H1 (cell line): ENCODE measurements around the gene SYNPR. TPM values are rescaled to one million over a fixed set of nuclear protein-coding genes. Genes with fewer than 3 reads are reported as not detected.

Source experiments
- CTCF ChIA-PET: fragments of 300-600 bp; sonication (Branson Sonifier 250); formaldehyde crosslinking; loops from one replicate; lab custom pipeline; 2021; ENCODE audit not compliant: partially characterized antibody; lab: Charles Lee
- POLR2A ChIA-PET: fragments of 300-600 bp; sonication (Branson Sonifier 250); formaldehyde crosslinking; loops from one replicate; lab custom pipeline; 2021; ENCODE audit warnings: inconsistent platforms; ENCODE audit not compliant: partially characterized antibody; lab: Charles Lee
- DNase-seq, 2 experiments: peaks; one replicate each; pipeline versions ENCODE4 v3.0.0 to v3.0.0-alpha.2; 2010 to 2022; ENCODE audit warnings: low spot score in 2 of 2, low read depth in 1 of 2, mixed read lengths in 1 of 2
- FAIRE-seq: peaks from 2 replicates; lab custom pipeline; 2011; peaks lifted over from hg19 to GRCh38; lab: Jason Lieb, UNC
- H2AFZ ChIP-seq: 2 replicates; pipeline ENCODE4 v1.8.1; 2012; ENCODE audit warnings: low read length, inconsistent platforms
- H2AK5ac ChIP-seq: 2 replicates; pipeline ENCODE4 v1.6.1; 2013; ENCODE audit warnings: low read depth, low read length
- H2BK120ac ChIP-seq: replicated peaks from 2 replicates; pipeline ENCODE3; 2013; ENCODE audit warnings: low read depth, low read length, inconsistent platforms
- H2BK12ac ChIP-seq: 2 replicates; pipeline ENCODE4 v1.6.1; 2013; ENCODE audit warnings: low read depth, low read length
- H2BK15ac ChIP-seq: 2 replicates; pipeline ENCODE4 v1.6.1; 2013; ENCODE audit warnings: low read length
- H2BK20ac ChIP-seq: 2 replicates; pipeline ENCODE4 v1.6.1; 2013; ENCODE audit warnings: low read length
- H2BK5ac ChIP-seq: 2 replicates; pipeline ENCODE4 v1.6.1; 2013; ENCODE audit warnings: low read depth, low read length
- H3K14ac ChIP-seq: 2 replicates; pipeline ENCODE4 v1.6.1; 2013; ENCODE audit warnings: inconsistent platforms; ENCODE audit not compliant: insufficient read length
- H3K18ac ChIP-seq: 2 replicates; pipeline ENCODE4 v1.6.1; 2013; ENCODE audit warnings: low read length; ENCODE audit errors: extremely low read depth
- H3K23ac ChIP-seq: 2 replicates; pipeline ENCODE4 v1.6.1; 2013; ENCODE audit warnings: inconsistent platforms; ENCODE audit not compliant: insufficient read length
- H3K23me2 ChIP-seq: 2 replicates; pipeline ENCODE4 v1.6.1; 2013; ENCODE audit warnings: low read depth, low read length
- H3K27ac ChIP-seq: 2 replicates; pipeline ENCODE4 v1.6.1; 2011; ENCODE audit warnings: low read depth, low read length, inconsistent platforms
- H3K27me3 ChIP-seq, 4 experiments: replicated peaks in 1 of 4; 1 replicate in 1 of 4; 2 replicates in 3 of 4; pipeline versions ENCODE4 v1.6.1 to v1.8.1; 2011 to 2013; ENCODE audit warnings: low read length in 3 of 4, mild to moderate bottlenecking in 3 of 4, inconsistent platforms in 2 of 4, mixed read lengths in 2 of 4, moderate library complexity in 1 of 4; ENCODE audit not compliant: control insufficient read depth in 3 of 4, insufficient read depth in 3 of 4; ENCODE audit errors: extremely low read depth in 1 of 4
- H3K36me3 ChIP-seq, 4 experiments: 2 replicates each; pipeline versions ENCODE4 v1.6.1 to v1.8.1; 2011 to 2013; ENCODE audit warnings: mild to moderate bottlenecking in 4 of 4, low read length in 3 of 4, moderate library complexity in 2 of 4, control low read depth in 1 of 4, inconsistent platforms in 1 of 4; ENCODE audit not compliant: insufficient read depth in 4 of 4, control insufficient read depth in 2 of 4
- H3K4ac ChIP-seq: replicated peaks from 2 replicates; pipeline ENCODE3; 2013; ENCODE audit warnings: low read length, low read depth, mixed read lengths, inconsistent platforms; ENCODE audit not compliant: insufficient read length
- H3K4me1 ChIP-seq, 4 experiments: replicated peaks in 1 of 4; 1 replicate in 1 of 4; 2 replicates in 3 of 4; pipeline versions ENCODE4 v1.6.1 to v1.8.1; 2011 to 2013; ENCODE audit warnings: low read length in 3 of 4, inconsistent platforms in 2 of 4, mixed read lengths in 1 of 4; ENCODE audit not compliant: insufficient read depth in 4 of 4, control insufficient read depth in 3 of 4
- H3K4me2 ChIP-seq, 2 experiments: 2 replicates each; pipeline versions ENCODE4 v1.6.1 to v1.8.1; 2011 to 2013; ENCODE audit warnings: low read depth in 2 of 2, low read length in 2 of 2, control low read depth in 1 of 2, inconsistent platforms in 1 of 2, mild to moderate bottlenecking in 1 of 2; ENCODE audit not compliant: insufficient read depth in 1 of 2
- H3K4me3 ChIP-seq, 4 experiments: fragments of 200-600, 300-600 bp in 1 of 4; sonication (generic), shearing (Covaris generic), sonication (Bioruptor Twin) in 1 of 4; 2 replicates each; pipeline versions ENCODE4 v1.5.1 to v1.8.1; 2011 to 2016; ENCODE audit warnings: low read length in 4 of 4, low read depth in 3 of 4, control low read depth in 2 of 4, inconsistent platforms in 2 of 4, mild to moderate bottlenecking in 2 of 4, mixed read lengths in 1 of 4, moderate library complexity in 1 of 4; ENCODE audit not compliant: insufficient read depth in 2 of 4; ENCODE audit errors: extremely low read depth in 1 of 4
- H3K56ac ChIP-seq: replicated peaks from 2 replicates; pipeline ENCODE3; 2013; ENCODE audit warnings: low read depth, mild to moderate bottlenecking, mixed read lengths, low read length, inconsistent platforms; ENCODE audit not compliant: insufficient read length
- H3K79me1 ChIP-seq: 2 replicates; pipeline ENCODE4 v1.6.1; 2013; ENCODE audit warnings: low read depth, low read length, control low read depth
- H3K79me2 ChIP-seq, 2 experiments: 2 replicates each; pipeline versions ENCODE4 v1.6.1 to v1.8.1; 2012 to 2013; ENCODE audit warnings: low read length in 2 of 2, mild to moderate bottlenecking in 2 of 2, inconsistent platforms in 1 of 2; ENCODE audit not compliant: insufficient read depth in 2 of 2, control insufficient read depth in 1 of 2
- H3K9ac ChIP-seq, 4 experiments: replicated peaks in 1 of 4; 1 replicate in 1 of 4; 2 replicates in 3 of 4; pipeline versions ENCODE4 v1.6.1 to v1.8.1; 2011 to 2013; ENCODE audit warnings: low read depth in 3 of 4, low read length in 3 of 4, control low read depth in 2 of 4, mild to moderate bottlenecking in 2 of 4, moderate library complexity in 2 of 4, inconsistent platforms in 1 of 4; ENCODE audit errors: extremely low read depth in 1 of 4
- H3K9me3 ChIP-seq, 2 experiments: 2 replicates each; pipeline versions ENCODE4 v1.6.1 to v1.8.1; 2012 to 2013; ENCODE audit warnings: mild to moderate bottlenecking in 2 of 2, moderate library complexity in 2 of 2, control low read depth in 1 of 2, inconsistent platforms in 1 of 2, low read depth in 1 of 2, low read length in 1 of 2, mixed read lengths in 1 of 2; ENCODE audit not compliant: insufficient read depth in 2 of 2
- H4K20me1 ChIP-seq, 2 experiments: replicated peaks in 1 of 2; 2 replicates each; pipeline versions ENCODE3 to v1.8.1; 2011 to 2013; ENCODE audit warnings: inconsistent platforms in 2 of 2, low read length in 2 of 2, mild to moderate bottlenecking in 1 of 2; ENCODE audit not compliant: insufficient read depth in 2 of 2, control insufficient read depth in 1 of 2
- H4K5ac ChIP-seq: 2 replicates; pipeline ENCODE4 v1.6.1; 2013; ENCODE audit warnings: low read length, low read depth, mixed read lengths, inconsistent platforms; ENCODE audit not compliant: insufficient read length
- H4K8ac ChIP-seq: 2 replicates; pipeline ENCODE4 v1.8.0; 2013; ENCODE audit warnings: mild to moderate bottlenecking, moderate library complexity, low read length, inconsistent platforms; ENCODE audit not compliant: insufficient read depth; ENCODE audit errors: extremely low read depth
- H4K91ac ChIP-seq: replicated peaks from 2 replicates; pipeline ENCODE3; 2013; ENCODE audit warnings: low read length, mixed read lengths, inconsistent platforms; ENCODE audit not compliant: insufficient read length
- ASH2L ChIP-seq: fragments of 200-600, 300-600 bp; sonication (generic); IDR thresholded peaks from one replicate; pipeline ENCODE4 v1.7.1; 2017; ENCODE audit warnings: low read length
- CBX5 ChIP-seq: fragments of 300-800, 300-1000 bp; sonication (generic); IDR thresholded peaks from 2 replicates; pipeline ENCODE4 v1.7.1; 2016; ENCODE audit warnings: antibody characterized with exemption, low read length, low read depth
- CBX8 ChIP-seq: fragments of 300-800, 300-1000 bp; sonication (generic); IDR thresholded peaks from 2 replicates; pipeline ENCODE4 v1.7.1; 2016; ENCODE audit warnings: low read depth, low read length, borderline replicate concordance
- CHD1 ChIP-seq: IDR thresholded peaks from 2 replicates; pipeline ENCODE4 v1.6.1; 2012; ENCODE audit warnings: low read depth, low read length, improper control_type of control experiment
- HDAC2 ChIP-seq, 2 experiments: fragments of 300-600 bp in 1 of 2; sonication (generic) in 1 of 2; IDR thresholded peaks; 2 replicates each; pipeline ENCODE4 v1.6.1; 2011 to 2012; ENCODE audit warnings: low read depth in 2 of 2, low read length in 2 of 2, mild to moderate bottlenecking in 2 of 2, moderate library complexity in 2 of 2, borderline replicate concordance in 1 of 2, inconsistent platforms in 1 of 2
- POLR2A ChIP-seq, 2 experiments: IDR thresholded peaks; 1 replicate in 1 of 2; 2 replicates in 1 of 2; pipeline ENCODE4 v1.6.1; 2011; ENCODE audit warnings: low read depth in 2 of 2, low read length in 2 of 2, mild to moderate bottlenecking in 2 of 2; ENCODE audit errors: control extremely low read depth in 1 of 2
- SUZ12 ChIP-seq: fragments of 200-600 bp; sonication (generic); IDR thresholded peaks from 2 replicates; pipeline ENCODE4 v1.6.1; 2012; ENCODE audit warnings: mild to moderate bottlenecking, inconsistent platforms, low read length, moderate library complexity, mixed read lengths
- YY1 ChIP-seq: IDR thresholded peaks from 2 replicates; pipeline ENCODE4 v1.6.1; 2011; ENCODE audit warnings: low read depth, mild to moderate bottlenecking, low read length
- ZNF274 ChIP-seq: IDR thresholded peaks from 2 replicates; pipeline ENCODE4 v1.7.0; 2012; ENCODE audit warnings: low read length, borderline replicate concordance; ENCODE audit errors: extremely low read depth
- WGBS, 2 experiments: shearing (Covaris generic) in 1 of 2; methylation state at CpG; one replicate each; pipeline versions ENCODE4 v1.1.6 to v1.1.7; 2013 to 2015; ENCODE audit warnings: low lambda C conversion rate in 2 of 2, mixed read lengths in 2 of 2, inconsistent platforms in 1 of 2, low coverage in 1 of 2, missing lambda C conversion rate in 1 of 2; ENCODE audit not compliant: insufficient replicate concordance in 2 of 2, insufficient coverage in 1 of 2, insufficient read length in 1 of 2; ENCODE audit errors: extremely low coverage in 1 of 2, missing lambda C conversion rate in 1 of 2; 5-methylcytosine and 5-hydroxymethylcytosine counted together
- polyA plus RNA-seq, 7 experiments: library from polyadenylated mRNA; depleted of rRNA in 3 of 7; stranded (reverse) in 5 of 7; unstranded in 2 of 7; fragments of >200 nt in 5 of 7; fragments of 200-250 nt in 2 of 7; gene quantifications; 1 replicate in 5 of 7; 2 replicates in 1 of 7; 4 replicates in 1 of 7; pipeline versions ENCODE4 v1.2.1 to v1.2.3, GENCODE V29; 2011 to 2013; ENCODE audit warnings: missing spikeins in 2 of 7, mixed read lengths in 2 of 7
- total RNA-seq: library from RNA; stranded (reverse); fragmentation: NEBNext Ultra II Directional; extraction: Animal tissue kit (Norgen Biotek cat#: 25700); gene quantifications from 2 replicates; pipeline ENCODE4 v1.2.1, GENCODE V29; 2021

Gene SYNPR
- total and polyA plus RNA-seq, 2 of the 8 experiments (the other 6 are each of a cell fraction or from before 2014, with no cell fraction given), result 0.39 to 0.99 TPM

DNA sequence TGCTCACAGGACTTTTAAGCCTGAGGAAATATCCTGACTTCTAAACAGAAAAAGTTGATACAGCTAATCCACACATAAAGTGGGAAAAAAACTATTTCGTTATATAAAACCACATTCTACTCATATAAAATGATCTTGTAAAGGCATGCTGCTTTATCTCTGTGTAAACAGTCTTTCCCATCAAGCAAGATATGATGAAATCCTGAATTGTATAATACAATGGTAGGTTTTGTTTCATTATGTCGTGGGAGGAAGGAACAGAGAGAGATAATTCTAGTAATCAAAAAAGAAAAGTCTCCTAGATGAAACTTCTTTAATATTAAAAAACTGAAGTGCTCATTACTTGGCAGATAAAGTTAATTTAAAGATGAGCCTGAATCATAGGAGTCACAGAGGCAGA lies 281.8 kb downstream of the SYNPR start:
- TF ChIP-seq YY1 (no peak), ASH2L (no peak), SUZ12 (no peak), ZNF274 (no peak), POLR2A (IDR thresholded peaks at IDR 0.05; ENCODE audit: control extremely low read depth in 1 of 2, low read depth in 2 of 2, low read length in 2 of 2) (no peak), CBX8 (no peak), CBX5 (no peak), HDAC2 (IDR thresholded peaks at IDR 0.05; ENCODE audit: borderline replicate concordance in 1 of 2, low read depth in 2 of 2, low read length in 2 of 2) (no peak), CHD1 (no peak)
- Histone ChIP-seq H2BK12ac (no peak overlapping the region), H3K79me1 (no peaks in the 10 kb centered on the region), H3K27ac (no peak overlapping the region), H3K23me2 (no peaks in the 10 kb centered on the region), H2BK20ac (no peak overlapping the region), H3K4me1 (peaks cover 0 to 6% (median 0%) of the 10 kb centered on the region in 4 experiments; a peak in 2 of 7 replicates), H3K18ac (no peak overlapping the region), H3K9me3 (no peaks in the 10 kb centered on the region), H2BK5ac (no peak overlapping the region), H3K4ac (no peak overlapping the region), H3K4me2 (no peak overlapping the region), H2BK120ac (no peak overlapping the region), H4K20me1 (no peaks in the 10 kb centered on the region), H3K79me2 (no peaks in the 10 kb centered on the region), H2AK5ac (no peak overlapping the region), H3K14ac (no peak overlapping the region), H3K4me3 (no peak overlapping the region), H3K9ac (no peak overlapping the region), H3K36me3 (no peaks in the 10 kb centered on the region), H4K91ac (no peak overlapping the region), H4K5ac (no peak overlapping the region), H2BK15ac (no peak overlapping the region), H3K56ac (no peak overlapping the region), H3K27me3 (no peaks in the 10 kb centered on the region), H4K8ac (no peak overlapping the region), H3K23ac (no peak overlapping the region), H2AFZ (no peak overlapping the region)
- FAIRE-seq (no peak), DNase-seq (no peak)
- 89% methylated on average over 2 of the region's 2 CpGs; no CpG with 5 or more reads in 1 of the 2 experiments for WGBS, 2 experiments
- CTCF ChIA-PET, result no interaction called here
- POLR2A ChIA-PET, result no interaction called here
